OCI-LY3 (cell line): ENCODE data around the gene TCF20.

Experiments used
- CTCF ChIP-seq: fragments of 200-600, 300-600 bp; sonication (generic); IDR thresholded peaks from 2 replicates; pipeline ENCODE4 v1.5.1; 2014; ENCODE audit warnings: antibody characterized with exemption, low read length, low read depth
- EZH2phosphoT487 ChIP-seq: fragments of 200-600 bp; shearing (Covaris generic); IDR thresholded peaks from 2 replicates; pipeline ENCODE4 v1.6.1; 2018; ENCODE audit warnings: antibody characterized with exemption, mixed run types, low read depth

GRCh38 chr22:42268852-42269410 lies 1.5 kb downstream of the TCF20 start:
- no peak for TF ChIP-seq CTCF
- no peak for TF ChIP-seq EZH2phosphoT487
